ENCODE results near the gene NAV3.

- TF ChIP-seq, protein P1, sequence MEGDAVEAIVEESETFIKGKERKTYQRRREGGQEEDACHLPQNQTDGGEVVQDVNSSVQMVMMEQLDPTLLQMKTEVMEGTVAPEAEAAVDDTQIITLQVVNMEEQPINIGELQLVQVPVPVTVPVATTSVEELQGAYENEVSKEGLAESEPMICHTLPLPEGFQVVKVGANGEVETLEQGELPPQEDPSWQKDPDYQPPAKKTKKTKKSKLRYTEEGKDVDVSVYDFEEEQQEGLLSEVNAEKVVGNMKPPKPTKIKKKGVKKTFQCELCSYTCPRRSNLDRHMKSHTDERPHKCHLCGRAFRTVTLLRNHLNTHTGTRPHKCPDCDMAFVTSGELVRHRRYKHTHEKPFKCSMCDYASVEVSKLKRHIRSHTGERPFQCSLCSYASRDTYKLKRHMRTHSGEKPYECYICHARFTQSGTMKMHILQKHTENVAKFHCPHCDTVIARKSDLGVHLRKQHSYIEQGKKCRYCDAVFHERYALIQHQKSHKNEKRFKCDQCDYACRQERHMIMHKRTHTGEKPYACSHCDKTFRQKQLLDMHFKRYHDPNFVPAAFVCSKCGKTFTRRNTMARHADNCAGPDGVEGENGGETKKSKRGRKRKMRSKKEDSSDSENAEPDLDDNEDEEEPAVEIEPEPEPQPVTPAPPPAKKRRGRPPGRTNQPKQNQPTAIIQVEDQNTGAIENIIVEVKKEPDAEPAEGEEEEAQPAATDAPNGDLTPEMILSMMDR (IDR thresholded peaks at IDR 0.05) = no peak
- TF ChIP-seq POLR2A (IDR thresholded peaks at IDR 0.05) = no peak
These were observed 84.4 kb downstream of the NAV3 start for GRCh38 chr12:77915071-77915600.
